GM18526 (cell line): Measurements from ENCODE around the gene CDC42EP4.

Source experiments
- POLR2A ChIP-seq: IDR thresholded peaks from 3 replicates; pipeline ENCODE4 v1.6.1; 2011; ENCODE audit not compliant: insufficient read length; ENCODE audit errors: extremely low read depth

The CDC42EP4 gene

DNA sequence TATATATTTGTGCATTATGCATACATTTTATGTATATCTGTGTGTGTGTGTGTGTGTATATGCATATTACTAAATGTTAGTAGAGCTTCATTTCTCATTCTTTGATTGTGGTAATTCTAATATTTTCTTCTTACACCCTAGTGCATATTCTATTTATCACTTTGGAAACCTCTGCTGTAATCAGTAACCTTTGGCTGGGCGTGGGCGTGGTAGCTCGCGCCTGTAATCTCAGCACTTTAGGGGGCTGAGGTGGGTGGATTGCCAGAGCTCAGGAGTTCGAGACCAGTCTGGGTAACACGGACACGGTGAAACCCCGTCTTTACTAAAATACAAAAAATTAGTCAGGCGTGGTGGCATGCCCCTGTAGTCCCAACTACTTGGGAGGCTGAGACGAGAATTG, 77.1 kb downstream of the CDC42EP4 start:
- TF ChIP-seq POLR2A, result no peak
